Measurements from ENCODE around the gene FXYD2. TPM values are rescaled to one million over a fixed set of nuclear protein-coding genes. Genes with fewer than 3 reads are reported as not detected.
"Not testable (repeated sequence)": the region's sequence is repeated elsewhere in the genome, so short reads cannot be mapped to it uniquely, and the experiment has no call there.

Gene FXYD2
- 1 to 10 TPM; 3.1 to 4.4 TPM for total RNA-seq

DNA sequence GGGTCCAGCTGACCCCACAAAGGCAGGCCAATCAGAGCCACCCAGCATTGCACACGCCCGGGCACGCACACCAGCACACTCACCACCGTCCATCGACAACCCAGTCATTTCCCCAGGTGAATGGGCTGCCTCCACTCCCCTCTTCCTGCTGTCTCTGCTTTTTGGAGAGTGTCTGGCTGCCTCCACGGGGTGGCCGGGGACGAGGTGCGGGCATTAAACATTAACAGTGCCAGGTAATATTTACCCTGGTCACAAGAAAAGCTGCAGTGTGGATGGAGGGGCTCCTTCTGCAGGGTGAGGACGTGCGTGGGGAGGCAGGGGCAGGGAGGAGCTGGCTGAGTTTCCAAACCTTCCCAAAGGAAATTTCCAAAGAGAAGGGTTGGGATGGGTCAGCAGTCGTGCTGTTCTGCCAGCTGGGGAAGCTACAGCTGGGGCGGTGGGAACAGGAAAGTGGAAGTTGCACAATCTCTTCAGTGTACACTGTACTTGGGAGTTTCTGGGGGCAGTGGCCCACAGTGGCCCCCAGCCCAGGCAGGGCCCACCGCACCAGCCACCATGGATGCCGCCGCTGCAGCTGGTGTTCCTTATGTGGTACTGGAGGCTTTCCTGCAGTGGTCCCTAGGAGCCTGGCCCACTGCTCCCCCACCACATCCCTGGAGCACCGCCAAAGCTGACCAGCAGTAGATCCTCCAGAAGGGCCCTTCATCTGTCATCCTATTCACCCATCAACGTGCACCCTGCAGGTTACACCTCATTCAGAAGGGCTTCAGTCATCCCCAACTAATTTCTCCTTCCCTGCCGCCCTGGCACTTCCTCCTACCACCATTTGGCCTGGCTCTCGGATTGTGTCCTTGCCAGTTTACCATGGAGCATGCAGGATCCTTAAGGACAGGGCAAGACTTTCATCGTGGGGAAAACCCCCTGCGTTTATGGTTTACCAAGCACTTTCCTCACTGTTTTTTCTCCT lies at the start of gene FXYD2:
Gene FXYD2 (minus strand): TSS at position 174 of the 967 bp plus-strand sequence. CDS start 66 bp downstream, at position 108.
- CTCF ChIA-PET = interaction anchor here (0.5 to 9.1 kb wide), 7 partner anchors 8 to 303 kb away, joined by 3 to 53 read pairs (median 7); no protein-coding TSS in a partner anchor
- POLR2A ChIA-PET = no interaction called here

DNA sequence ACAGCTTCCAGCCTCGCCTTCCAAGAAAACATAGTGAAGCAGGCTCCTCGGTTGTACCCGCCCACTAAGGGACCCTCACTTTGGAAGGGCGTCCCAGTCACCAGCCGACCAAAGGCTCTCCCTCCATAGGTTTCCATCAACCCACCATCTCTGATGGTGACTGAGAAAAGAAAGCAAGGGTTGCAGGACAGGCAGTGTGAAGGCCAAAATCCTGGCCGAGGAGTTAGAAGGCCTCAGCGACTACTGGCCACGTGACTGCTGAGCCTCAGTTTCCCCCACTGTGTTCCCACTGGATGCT lies 49.2 kb upstream of the FXYD2 start:
- ChIA-PET CTCF (no interaction called here), POLR2A (no interaction called here)

DNA sequence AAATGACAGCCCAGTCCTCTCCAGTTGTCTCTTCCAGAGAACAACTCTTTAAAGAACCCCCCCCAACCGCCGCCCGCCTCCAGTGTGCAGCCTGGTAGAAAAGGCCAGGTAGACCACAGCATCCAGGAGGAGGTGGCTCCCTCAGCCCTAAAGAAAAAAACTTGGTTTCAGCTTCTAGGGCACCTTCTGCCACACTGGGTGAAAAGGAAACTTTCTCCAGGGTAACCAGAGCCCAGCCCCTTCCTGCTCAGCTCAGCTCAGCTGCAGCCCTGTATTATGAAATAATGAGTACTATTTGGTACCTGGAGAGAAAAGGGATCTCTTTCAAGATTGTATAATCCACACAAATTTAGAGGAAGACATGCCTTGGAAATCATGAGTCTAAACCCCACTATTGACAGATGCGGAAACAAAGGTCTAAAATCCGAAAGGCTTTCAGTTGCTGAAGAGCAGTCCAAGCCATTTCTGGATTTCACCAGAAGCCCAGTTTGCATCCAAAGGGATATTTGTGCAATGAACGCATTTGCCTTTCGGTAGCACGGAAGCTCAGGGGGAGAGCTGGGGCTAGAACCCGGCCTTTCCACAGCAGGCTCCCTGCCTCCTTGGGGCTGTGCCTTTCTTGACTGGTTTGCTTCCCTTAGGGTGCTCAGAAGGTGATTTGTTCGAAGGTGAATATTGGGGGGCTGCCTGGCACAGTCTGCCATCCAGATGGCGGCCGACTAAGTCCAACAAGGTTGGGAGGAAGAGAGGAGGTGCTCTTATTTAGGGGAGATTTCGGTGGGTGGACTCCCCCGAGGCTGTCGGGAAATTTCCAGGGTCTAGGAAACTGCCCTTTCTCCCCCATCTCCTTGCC lies 48.7 kb upstream of the FXYD2 start:
- POLR2A ChIA-PET = no interaction called here

DNA sequence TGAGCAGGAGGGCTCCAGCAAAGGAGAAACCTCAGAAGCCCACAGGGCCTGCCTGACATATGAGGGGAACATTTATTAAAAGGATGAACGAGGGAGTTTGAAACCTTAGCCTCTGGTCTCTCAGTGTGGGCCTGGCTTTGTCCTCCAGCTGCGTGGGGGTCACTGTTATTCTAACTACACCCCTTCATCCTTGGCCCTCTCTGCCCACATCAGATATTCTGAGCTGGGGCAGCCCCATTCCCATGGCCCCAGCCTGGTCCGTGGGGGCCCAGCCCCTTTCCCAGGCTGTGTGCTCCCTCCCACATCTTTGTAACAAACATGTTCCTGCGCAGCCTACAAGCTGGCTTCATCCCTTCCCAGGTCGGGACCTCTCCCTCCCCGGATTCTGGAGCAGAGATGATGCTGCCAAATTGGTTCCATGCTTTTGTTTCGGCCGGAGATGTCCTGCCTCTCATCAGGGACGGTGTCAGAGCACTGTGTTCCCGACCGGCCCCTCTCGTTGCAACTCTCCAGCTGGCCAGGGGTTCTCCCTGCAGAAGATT lies 47.9 kb upstream of the FXYD2 start:
- ChIA-PET POLR2A (no interaction called here), CTCF (no interaction called here)

More for the DNA sequence above, 48.7 kb upstream of the FXYD2 start:
- CTCF ChIA-PET = no interaction called here

DNA sequence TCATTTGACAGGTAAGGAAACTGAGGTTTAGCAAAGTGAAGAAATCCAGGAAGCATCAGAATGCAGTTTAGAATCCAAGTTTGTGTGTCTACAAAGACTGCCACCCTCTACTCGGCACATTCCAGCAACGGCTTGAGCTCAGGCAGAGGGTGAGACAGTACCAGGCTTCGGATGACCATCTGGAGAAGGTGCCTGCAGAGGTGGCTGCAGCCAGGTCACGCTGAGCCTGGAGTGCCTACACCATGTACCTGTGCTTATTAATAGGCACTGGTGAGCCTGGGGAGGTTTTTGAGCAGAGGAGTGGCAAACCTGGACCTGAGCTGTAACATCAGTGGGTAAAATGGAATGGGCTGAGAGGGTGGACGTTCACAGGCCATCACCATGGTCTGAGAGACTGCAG lies 47.2 kb upstream of the FXYD2 start:
- CTCF ChIA-PET = interaction anchor here (0.6 kb wide), 1 partner anchor 203 kb away, joined by 3 read pairs; no protein-coding TSS in a partner anchor
- POLR2A ChIA-PET = no interaction called here

DNA sequence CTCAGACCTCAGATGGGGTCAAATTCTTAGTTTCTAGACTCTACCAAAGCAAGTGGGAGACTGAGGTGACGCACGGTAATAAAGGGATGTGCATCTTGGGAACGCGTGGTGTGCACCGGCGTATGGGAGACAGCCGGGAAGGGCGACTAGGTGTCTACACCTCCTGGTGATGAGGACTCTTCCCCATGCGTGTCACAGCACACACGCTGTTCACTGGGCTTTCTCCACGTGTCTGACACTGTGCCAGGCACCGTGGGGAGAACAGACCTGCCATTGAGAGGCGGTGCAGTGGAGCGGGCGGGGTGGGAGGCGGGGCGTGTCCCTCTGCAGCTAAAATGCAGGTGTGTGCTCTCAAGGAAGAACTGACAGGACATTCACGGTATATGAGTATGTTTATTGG lies 46.6 kb upstream of the FXYD2 start:
- CTCF ChIA-PET = interaction anchor here (0.6 kb wide), 1 partner anchor 204 kb away, joined by 3 read pairs; no protein-coding TSS in a partner anchor
- POLR2A ChIA-PET = no interaction called here

DNA sequence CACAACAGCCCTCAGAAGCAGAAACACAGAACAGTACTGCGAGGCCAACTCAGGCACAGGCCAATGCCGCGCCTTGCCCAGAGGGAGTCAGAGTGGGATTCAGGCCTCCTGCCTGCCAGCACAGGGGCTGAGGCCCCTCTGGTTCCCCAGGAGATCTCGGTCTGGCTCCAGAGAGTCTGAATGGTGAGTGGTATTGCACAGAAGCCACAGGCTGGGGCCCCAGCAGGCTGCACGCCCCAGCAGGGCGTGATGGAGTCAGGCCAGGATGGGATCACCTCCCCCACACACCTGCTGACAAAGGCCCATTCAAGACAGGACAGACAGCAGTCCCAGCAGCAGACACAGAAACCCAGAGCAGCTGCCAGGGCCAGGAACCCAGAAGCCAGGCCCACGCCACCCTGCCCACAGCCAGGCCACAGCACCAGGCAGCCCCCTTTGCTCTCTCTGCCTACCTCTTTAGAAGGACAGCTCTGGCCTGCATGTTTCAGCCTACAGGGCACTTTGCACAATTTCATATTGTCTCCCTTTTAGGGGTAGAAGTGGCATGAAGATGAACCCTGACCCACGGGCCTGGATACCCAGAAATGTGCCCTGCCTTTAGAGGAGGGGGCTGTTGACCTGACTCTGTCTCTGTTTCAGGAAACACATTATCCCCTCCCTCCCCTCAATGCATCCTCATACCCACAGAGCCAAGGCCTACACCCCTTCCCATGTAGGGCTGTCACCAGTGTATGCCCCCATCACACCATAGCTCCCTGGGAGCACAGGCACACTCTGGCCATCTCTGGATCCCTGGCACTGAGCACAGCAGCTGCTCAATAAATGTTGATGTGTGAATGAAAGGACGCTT lies 45.8 kb upstream of the FXYD2 start:
- ChIA-PET POLR2A (interaction anchor here (1.0 kb wide), 1 partner anchor 183 kb away, joined by 3 read pairs; no protein-coding TSS in a partner anchor), CTCF (no interaction called here)

DNA sequence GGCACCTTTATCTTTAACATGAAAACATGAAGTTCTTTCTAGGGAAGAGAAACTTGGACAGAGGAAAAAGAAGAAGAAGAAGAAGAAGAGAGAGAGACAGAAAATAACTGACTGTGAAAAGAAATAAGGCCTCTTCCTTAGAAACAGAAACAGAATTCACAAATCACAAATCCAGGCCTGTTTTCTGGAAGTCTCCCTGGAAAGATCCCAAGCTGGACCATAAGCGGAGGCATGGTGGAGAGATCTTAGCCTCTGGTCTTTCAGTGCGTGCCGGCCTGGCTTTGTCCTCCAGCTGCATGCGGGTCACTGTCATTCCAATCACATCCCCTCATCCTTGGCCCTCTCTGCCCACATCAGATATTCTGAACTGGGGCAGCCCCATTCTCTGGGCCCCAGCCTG lies 45.1 kb upstream of the FXYD2 start:
- ChIA-PET POLR2A (interaction anchor here (0.6 to 1.0 kb wide), 2 partner anchors 184 to 189 kb away, joined by 3 read pairs; no protein-coding TSS in a partner anchor), CTCF (no interaction called here)

DNA sequence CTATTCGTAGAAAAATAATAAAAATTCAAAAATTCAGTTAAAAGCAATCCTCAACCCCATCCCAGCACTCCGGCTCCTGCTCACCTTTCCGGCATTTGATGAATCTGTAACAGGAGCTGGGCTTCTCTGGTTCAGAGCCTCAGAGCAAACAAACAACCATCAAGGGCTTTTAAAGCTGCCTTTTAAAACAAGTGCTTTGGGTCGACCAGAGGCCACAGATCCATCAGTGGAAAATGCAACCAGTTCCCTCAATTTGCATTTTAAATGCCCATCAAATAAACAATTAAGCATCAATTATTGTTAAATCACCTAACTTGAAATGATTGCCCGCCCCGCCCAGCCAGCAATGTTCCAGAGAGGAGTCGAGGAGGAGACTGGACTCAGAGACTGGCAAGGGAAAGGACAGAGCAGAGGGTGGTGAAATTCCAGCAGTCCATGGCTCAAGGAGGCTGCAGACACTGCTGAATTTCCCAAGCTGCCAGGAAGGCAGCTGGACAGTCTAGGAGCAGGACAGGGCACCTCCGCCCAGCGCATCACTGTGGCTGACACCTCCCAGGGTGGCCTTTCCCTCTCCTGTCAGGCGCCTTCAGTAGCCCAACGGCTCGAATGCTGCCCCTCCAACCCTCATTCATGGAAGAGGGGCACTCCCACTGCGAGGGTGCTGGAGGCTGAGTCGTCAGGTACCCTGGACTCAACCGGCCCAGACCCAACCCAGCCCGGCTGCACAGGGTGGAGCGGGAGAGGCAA lies 44.4 kb upstream of the FXYD2 start:
- ChIA-PET POLR2A (interaction anchor here (0.6 kb wide), 1 partner anchor 189 kb away, joined by 3 read pairs; no protein-coding TSS in a partner anchor), CTCF (no interaction called here)

DNA sequence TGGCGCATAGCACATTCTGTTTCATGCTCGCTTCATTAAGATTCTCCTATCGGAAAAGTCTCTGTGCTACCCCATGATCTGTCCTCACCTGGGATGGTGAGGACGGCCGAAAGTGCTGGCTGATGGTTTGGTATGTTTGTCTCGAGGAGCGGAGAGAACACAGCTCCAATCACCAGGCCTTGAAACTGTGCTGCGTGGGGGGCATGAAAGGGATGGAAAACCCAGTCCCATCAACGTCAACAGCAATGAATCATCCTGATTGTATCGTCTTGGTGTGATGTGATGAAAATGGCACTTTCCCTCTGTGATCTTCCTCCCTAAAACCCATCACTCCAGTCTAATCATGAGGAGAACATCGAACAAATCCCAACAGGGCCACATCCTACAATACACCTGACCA lies 43.5 kb upstream of the FXYD2 start:
- ChIA-PET POLR2A (no interaction called here), CTCF (no interaction called here)

DNA sequence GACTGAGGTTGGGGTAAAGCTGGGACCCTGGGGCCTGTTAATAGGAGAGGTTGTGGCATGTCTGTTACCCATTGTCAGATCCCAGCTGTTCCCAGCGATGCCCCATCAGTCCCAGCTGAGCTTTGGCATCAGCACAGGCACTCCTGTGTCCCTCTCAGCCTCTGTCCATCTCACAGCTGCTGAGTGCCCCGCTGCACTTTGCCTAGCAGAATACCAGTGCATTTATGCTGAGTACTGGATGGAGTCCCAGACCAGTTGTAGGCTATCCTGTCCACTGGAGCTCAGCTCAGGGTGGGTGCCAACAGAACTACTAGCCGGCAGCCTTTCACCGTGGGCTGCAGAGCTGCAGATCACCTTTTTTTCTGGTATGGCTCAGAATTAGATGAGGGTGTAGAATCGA lies 42.0 kb upstream of the FXYD2 start:
- POLR2A ChIA-PET = no interaction called here
- CTCF ChIA-PET = interaction anchor here (1.4 kb wide), 1 partner anchor 12 kb away, joined by 3 read pairs; no protein-coding TSS in a partner anchor

DNA sequence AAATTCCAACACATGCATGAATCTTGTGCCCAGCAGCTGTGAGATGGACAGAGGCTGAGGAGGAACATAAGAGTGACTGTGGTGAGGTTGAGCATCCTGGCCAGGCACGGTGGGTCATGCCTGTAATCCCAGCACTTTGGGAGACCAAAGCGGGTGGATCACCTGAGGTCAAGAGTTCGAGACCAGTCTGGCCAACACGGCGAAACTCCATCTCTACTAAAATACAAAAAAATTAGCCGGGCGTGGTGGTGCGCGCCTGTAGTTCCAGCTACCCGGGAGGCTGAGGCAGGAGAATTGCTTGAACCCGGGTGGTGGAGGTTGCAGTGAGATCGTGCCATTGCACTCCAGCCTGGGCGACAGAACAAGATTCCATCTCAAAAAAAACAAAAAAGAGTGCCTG lies 41.0 kb upstream of the FXYD2 start:
- CTCF ChIA-PET = interaction anchor here (1.0 kb wide), 1 partner anchor 81 kb away, joined by 3 read pairs; no protein-coding TSS in a partner anchor
- POLR2A ChIA-PET = not testable (repeated sequence)

DNA sequence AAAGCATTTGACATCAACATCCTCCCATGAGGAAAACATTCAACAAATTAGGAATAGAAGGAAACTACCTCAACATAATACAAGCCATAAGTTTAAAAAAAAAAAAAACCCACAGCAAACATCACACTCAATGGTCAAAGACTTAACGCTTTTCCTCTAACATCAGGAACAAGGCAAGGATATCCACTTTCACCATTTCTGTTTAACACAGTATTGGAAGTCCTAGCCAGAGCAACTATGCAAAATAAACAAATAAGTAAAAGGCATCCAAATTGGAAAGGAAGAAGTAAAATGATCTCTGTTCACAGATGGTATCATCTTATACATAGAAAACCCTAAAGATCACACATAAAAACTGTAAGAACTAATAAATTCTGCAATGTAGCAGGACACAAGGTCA lies 38.8 kb upstream of the FXYD2 start:
- CTCF ChIA-PET = no interaction called here
- POLR2A ChIA-PET = no interaction called here

DNA sequence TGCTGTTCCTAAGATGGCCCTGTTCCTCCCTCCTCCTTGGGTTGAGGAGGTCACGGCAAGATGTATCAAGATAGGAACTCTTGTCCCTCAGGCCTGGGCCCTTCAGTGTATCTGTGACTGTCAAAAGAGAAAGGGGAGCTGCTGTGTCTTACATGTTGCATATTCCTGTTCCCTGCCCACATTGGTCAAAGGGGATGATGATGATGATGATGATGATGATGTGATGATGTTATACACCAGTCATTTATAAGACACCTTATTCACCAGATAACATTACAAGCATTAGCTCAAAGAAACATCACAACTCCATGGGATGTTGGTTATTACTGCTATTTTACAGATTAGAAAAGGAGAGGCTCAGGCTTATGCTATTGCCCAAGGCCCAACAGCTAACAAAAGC lies 38.2 kb upstream of the FXYD2 start:
- ChIA-PET CTCF (no interaction called here), POLR2A (no interaction called here)

DNA sequence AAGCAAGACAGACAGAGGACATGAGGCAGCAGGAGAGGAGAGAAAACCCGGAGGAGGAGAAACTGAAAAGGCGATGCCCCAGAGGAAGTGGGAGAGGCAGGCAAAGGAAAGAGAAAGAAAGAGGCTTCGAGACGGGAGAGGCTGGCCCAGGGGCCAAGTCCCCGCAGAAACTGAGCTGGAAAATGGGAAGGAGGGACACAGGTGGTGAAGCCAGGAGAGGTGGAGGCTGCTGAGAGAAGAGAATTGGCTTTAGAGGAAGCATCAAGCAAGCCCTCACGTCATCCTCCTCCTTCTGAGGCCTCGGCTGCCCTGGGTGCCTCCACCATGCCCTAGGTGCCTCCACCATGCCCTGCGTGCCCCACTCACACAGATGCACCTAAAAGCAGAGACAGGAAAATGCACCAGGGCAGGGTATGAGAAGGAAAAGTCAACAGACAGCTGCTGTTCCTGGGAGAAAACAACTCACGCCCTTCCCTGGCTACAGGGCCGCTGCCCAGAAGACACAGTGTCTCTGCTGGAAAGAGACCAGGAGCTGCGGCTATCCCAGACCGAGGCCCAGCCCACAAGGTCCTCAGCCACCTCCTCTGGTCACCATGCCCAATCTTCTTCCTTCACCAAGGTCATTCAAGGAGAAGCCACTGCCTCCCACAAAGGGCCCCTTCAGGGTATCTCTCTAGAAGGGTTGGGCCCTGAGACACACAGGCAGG lies 37.6 kb upstream of the FXYD2 start:
- CTCF ChIA-PET = interaction anchor here (1.2 kb wide), 1 partner anchor 11 kb away, joined by 4 read pairs; no protein-coding TSS in a partner anchor
- POLR2A ChIA-PET = no interaction called here

DNA sequence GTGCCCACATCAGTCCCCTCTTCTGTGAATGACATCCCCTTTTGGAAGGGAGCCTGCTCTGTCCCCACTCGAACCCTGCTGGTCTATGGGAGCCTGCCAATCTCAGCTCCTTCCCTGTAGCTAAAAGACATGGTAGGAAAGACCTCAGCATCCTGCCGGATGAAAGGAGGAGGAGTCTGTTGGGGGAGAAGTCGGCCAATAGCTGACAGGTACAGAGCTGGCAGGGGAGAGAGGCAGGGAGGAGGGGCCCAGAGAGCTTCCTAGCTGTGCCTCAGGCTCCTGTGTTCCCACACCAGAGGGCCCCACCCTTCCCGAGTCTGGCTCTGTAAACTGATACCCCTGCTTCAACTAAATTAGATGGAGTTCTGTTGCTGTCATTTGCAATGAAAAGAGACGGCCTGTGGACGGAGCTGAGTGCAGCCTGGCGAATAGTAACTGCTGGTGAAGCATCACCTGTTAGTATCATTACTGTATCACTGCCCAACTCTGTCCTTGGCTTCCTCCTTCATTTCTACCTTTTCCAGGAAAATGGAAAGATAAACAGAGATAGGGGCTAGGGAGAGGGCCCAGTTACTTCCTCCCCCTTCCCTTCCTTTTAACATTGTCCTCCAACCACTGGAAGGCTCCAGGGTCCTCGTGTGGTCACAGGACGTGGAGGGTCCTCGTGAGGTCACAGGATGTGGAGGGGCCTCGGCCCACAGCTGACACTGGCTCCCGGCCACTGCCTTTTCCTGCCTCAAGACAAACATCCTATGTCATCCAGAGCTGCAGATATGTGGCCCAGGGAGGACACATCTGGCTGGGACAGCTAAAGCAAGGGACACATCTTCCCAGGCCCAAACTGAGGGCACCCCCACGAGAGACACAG lies 36.8 kb upstream of the FXYD2 start:
- ChIA-PET CTCF (interaction anchor here (1.2 kb wide), 1 partner anchor 10 kb away, joined by 4 read pairs; no protein-coding TSS in a partner anchor), POLR2A (no interaction called here)

DNA sequence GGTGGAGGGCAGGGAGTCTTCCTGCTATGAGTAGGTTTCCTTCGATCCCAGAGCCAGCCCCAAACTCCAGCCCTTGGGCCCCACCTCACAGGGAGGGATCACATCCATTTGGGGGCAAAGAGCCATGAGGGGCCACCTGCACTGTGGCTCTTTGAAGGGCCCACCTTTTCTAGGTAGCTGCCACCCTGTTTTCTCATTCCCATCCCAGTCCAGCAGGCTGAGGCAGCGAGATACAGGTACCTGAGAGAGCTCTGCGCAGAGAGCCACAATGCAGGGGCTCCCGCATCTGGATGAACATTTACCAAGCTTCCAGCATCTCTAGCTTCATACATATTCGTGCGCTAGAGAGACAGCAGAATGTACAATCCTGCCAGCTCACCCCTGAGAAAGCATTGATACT lies 35.6 kb upstream of the FXYD2 start:
- ChIA-PET POLR2A (no interaction called here), CTCF (interaction anchor here (0.7 kb wide), 1 partner anchor 434 kb away, joined by 3 read pairs; no protein-coding TSS in a partner anchor)

Data from activated CD8-positive, alpha-beta memory T cell treated with anti-CD3 and anti-CD28 coated beads for 36 hours (primary cell).